Measurements from ENCODE around the gene CMTM5.
"Not testable (repeated sequence)": the region's sequence is repeated elsewhere in the genome, so short reads cannot be mapped to it uniquely, and the experiment has no call there.

The CMTM5 gene

GRCh38 chr14:23379366-23380196, 2.7 kb downstream of the CMTM5 start:
- DNase-seq = peak; percentile 62

GRCh38 chr14:23380197-23380914, 3.5 kb downstream of the CMTM5 start:
- no peak for DNase-seq

GRCh38 chr14:23380976-23381375, 4.1 kb downstream of the CMTM5 start:
- no peak for DNase-seq

- DNase-seq = no peak
Measured at GRCh38 chr14:23381871-23382270, 5.0 kb downstream of the CMTM5 start.

- DNase-seq = no peak
Measured at GRCh38 chr14:23382276-23382675, 5.4 kb downstream of the CMTM5 start.

- DNase-seq = no peak
Measured at GRCh38 chr14:23382731-23383440, 6.0 kb downstream of the CMTM5 start.

GRCh38 chr14:23384364-23385080, 7.7 kb downstream of the CMTM5 start:
- DNase-seq = no peak

GRCh38 chr14:23385244-23385641, 8.4 kb downstream of the CMTM5 start:
- DNase-seq = no peak

GRCh38 chr14:23385642-23386265, 8.9 kb downstream of the CMTM5 start:
- no peak for DNase-seq

GRCh38 chr14:23386266-23386657, 9.4 kb downstream of the CMTM5 start:
- not testable (repeated sequence) for DNase-seq

- no peak for DNase-seq
Measured at GRCh38 chr14:23386999-23387398, 10.2 kb downstream of the CMTM5 start.

GRCh38 chr14:23387916-23388882, 11.4 kb downstream of the CMTM5 start:
- DNase-seq = no peak

GRCh38 chr14:23388996-23389395, 12.2 kb downstream of the CMTM5 start:
- no peak for DNase-seq

GRCh38 chr14:23389396-23389795, 12.6 kb downstream of the CMTM5 start:
- no peak for DNase-seq

- DNase-seq = not testable (repeated sequence)
Measured at GRCh38 chr14:23389871-23390270, 13.0 kb downstream of the CMTM5 start.

- no peak for DNase-seq
Measured at GRCh38 chr14:23392613-23393012, 15.8 kb downstream of the CMTM5 start.

- DNase-seq = no peak
Measured at GRCh38 chr14:23396126-23396525, 19.3 kb downstream of the CMTM5 start.

- DNase-seq = no peak
Measured at GRCh38 chr14:23396781-23397407, 20.0 kb downstream of the CMTM5 start.

- no peak for DNase-seq
Measured at GRCh38 chr14:23398348-23398747, 21.5 kb downstream of the CMTM5 start.

GRCh38 chr14:23399136-23399535, 22.3 kb downstream of the CMTM5 start:
- DNase-seq = no peak

- no peak for DNase-seq
Measured at GRCh38 chr14:23399591-23399990, 22.7 kb downstream of the CMTM5 start.
